Loucy (cell line): ENCODE data around the gene TSPAN17.
A peak's percentile ranks its signal among the peaks of the same experiment; 100 is the strongest.

ENCODE experiments used
- H2AFZ ChIP-seq: fragments of 200-600 bp; sonication (generic); 2 replicates; pipeline ENCODE4 v1.6.0; 2016; ENCODE audit warnings: antibody characterized with exemption, mild to moderate bottlenecking, low read length, moderate library complexity
- H3F3A ChIP-seq: fragments of 200-600 bp; 2 replicates; pipeline ENCODE4 v1.6.0; 2016; ENCODE audit warnings: antibody characterized with exemption, low read depth, mild to moderate bottlenecking
- H3K27me3 ChIP-seq: fragments of 200-600 bp; sonication (generic); 2 replicates; pipeline ENCODE4 v1.6.1; 2014; ENCODE audit warnings: low read length, mild to moderate bottlenecking; ENCODE audit not compliant: insufficient read depth, poor library complexity, severe bottlenecking
- H3K36me3 ChIP-seq: fragments of 200-600 bp; sonication (generic); 2 replicates; pipeline ENCODE4 v1.6.1; 2016; ENCODE audit warnings: low read length; ENCODE audit not compliant: insufficient read depth
- H3K4me1 ChIP-seq: fragments of 200-600 bp; sonication (generic); 2 replicates; pipeline ENCODE4 v1.5.1; 2014; ENCODE audit warnings: low read length, mild to moderate bottlenecking; ENCODE audit not compliant: insufficient read depth, poor library complexity, severe bottlenecking
- H3K4me2 ChIP-seq: fragments of 200-600 bp; sonication (generic); 2 replicates; pipeline ENCODE4 v1.6.0; 2014; ENCODE audit warnings: antibody characterized with exemption, low read length, low read depth, mild to moderate bottlenecking; ENCODE audit not compliant: poor library complexity, severe bottlenecking
- H3K4me3 ChIP-seq: fragments of 200-600 bp; sonication (generic); 2 replicates; pipeline ENCODE4 v1.5.1; 2014; ENCODE audit warnings: low read length, mild to moderate bottlenecking, mixed read lengths; ENCODE audit not compliant: poor library complexity, severe bottlenecking
- H3K79me2 ChIP-seq: fragments of 200-600 bp; sonication (generic); 2 replicates; pipeline ENCODE4 v1.6.1; 2014; ENCODE audit warnings: low read length; ENCODE audit not compliant: insufficient read depth
- H3K9ac ChIP-seq: fragments of 200-600 bp; sonication (generic); 2 replicates; pipeline ENCODE4 v1.6.0; 2014; ENCODE audit warnings: mild to moderate bottlenecking, low read depth, low read length, moderate library complexity; ENCODE audit not compliant: poor library complexity, severe bottlenecking
- H3K9me2 ChIP-seq: fragments of 200-600 bp; sonication (generic); replicated peaks from 2 replicates; pipeline ENCODE4 v1.6.1; 2016; ENCODE audit warnings: low read depth, low read length, mixed read lengths
- H3K9me3 ChIP-seq: fragments of 200-600 bp; sonication (generic); 2 replicates; pipeline ENCODE4 v1.6.1; 2014; ENCODE audit warnings: mild to moderate bottlenecking, antibody characterized with exemption, low read length, low read depth; ENCODE audit not compliant: insufficient read depth
- H4K20me1 ChIP-seq: fragments of 200-600 bp; sonication (generic); 2 replicates; pipeline ENCODE4 v1.6.0; 2014; ENCODE audit warnings: antibody characterized with exemption, low read length, mild to moderate bottlenecking; ENCODE audit not compliant: insufficient read depth, poor library complexity, severe bottlenecking
- CTCF ChIP-seq: fragments of 200-600 bp; sonication (generic); conservative IDR thresholded peaks from 2 replicates; pipeline ENCODE4 v1.5.1; 2014; ENCODE audit warnings: mild to moderate bottlenecking, antibody characterized with exemption, low read length
- EZH2phosphoT487 ChIP-seq: fragments of 200-600 bp; IDR thresholded peaks from 2 replicates; pipeline ENCODE4 v1.6.1; 2018; ENCODE audit warnings: antibody characterized with exemption, mild to moderate bottlenecking, moderate library complexity, borderline replicate concordance

Gene TSPAN17

GRCh38 chr5:176673651-176674583 is 26.6 kb downstream of the TSPAN17 start:
- Histone ChIP-seq H3K9ac (no peak overlapping the region), H4K20me1 (no peaks in the 10 kb centered on the region), H3K9me3 (no peaks in the 10 kb centered on the region), H3F3A (no peaks in the 10 kb centered on the region), H3K27me3 (no peaks in the 10 kb centered on the region), H2AFZ (no peak overlapping the region), H3K79me2 (no peaks in the 10 kb centered on the region), H3K4me2 (no peak overlapping the region), H3K9me2 (no peaks in the 10 kb centered on the region), H3K36me3 (no peaks in the 10 kb centered on the region), H3K4me1 (peaks cover 12% of the 10 kb centered on the region), H3K4me3 (no peak overlapping the region)
- TF ChIP-seq CTCF (no peak), EZH2phosphoT487 (no peak)

- TF ChIP-seq EZH2phosphoT487 (no peak), CTCF (no peak)
- no peak overlapping the region for H3K4me2 ChIP-seq
- H3K36me3 ChIP-seq: no peaks in the 10 kb centered on the region
- no peaks in the 10 kb centered on the region for H3K9me2 ChIP-seq
- no peaks in the 10 kb centered on the region for H3F3A ChIP-seq
- no peaks in the 10 kb centered on the region for H4K20me1 ChIP-seq
- H3K4me1 ChIP-seq: peaks cover 12% of the 10 kb centered on the region
- no peaks in the 10 kb centered on the region for H3K27me3 ChIP-seq
- H3K9ac ChIP-seq: no peak overlapping the region
- no peaks in the 10 kb centered on the region for H3K9me3 ChIP-seq
- no peaks in the 10 kb centered on the region for H3K79me2 ChIP-seq
- no peak overlapping the region for H3K4me3 ChIP-seq
- H2AFZ ChIP-seq: no peak overlapping the region
These were observed 27.5 kb downstream of the TSPAN17 start for GRCh38 chr5:176674799-176675198.

- Histone ChIP-seq H3K4me3 (no peak overlapping the region), H3F3A (no peaks in the 10 kb centered on the region), H2AFZ (no peak overlapping the region), H3K9me2 (no peaks in the 10 kb centered on the region), H4K20me1 (no peaks in the 10 kb centered on the region), H3K9ac (no peak overlapping the region), H3K9me3 (no peaks in the 10 kb centered on the region), H3K4me2 (peak overlapping the region; percentile 64), H3K4me1 (peaks cover 12% of the 10 kb centered on the region), H3K79me2 (no peaks in the 10 kb centered on the region), H3K27me3 (no peaks in the 10 kb centered on the region), H3K36me3 (no peaks in the 10 kb centered on the region)
- TF ChIP-seq CTCF: peak; percentile 38
- no peak for TF ChIP-seq EZH2phosphoT487
These were observed 28.5 kb downstream of the TSPAN17 start for GRCh38 chr5:176675676-176676360.
